Measurements from ENCODE around the gene KIF1B. TPM values are rescaled to one million over a fixed set of nuclear protein-coding genes. Genes with fewer than 3 reads are reported as not detected.
"Not testable (repeated sequence)": the region's sequence is repeated elsewhere in the genome, so short reads cannot be mapped to it uniquely, and the experiment has no call there.

KIF1B gene
- total and polyA plus RNA-seq, 9 donors: 11.5 to 44.2 (median 37.2) TPM

- no peak for DNase-seq
- Histone ChIP-seq H3K36me3 (no peaks in the 10 kb centered on the region), H3K4me1 (ENCODE audit: insufficient read depth) (peaks cover 5% of the 10 kb centered on the region), H3K27ac (no peak overlapping the region), H3K4me3 (no peak overlapping the region), H3K27me3 (no peaks in the 10 kb centered on the region), H3K9me3 (no peaks in the 10 kb centered on the region)
- TF ChIP-seq, protein P1, sequence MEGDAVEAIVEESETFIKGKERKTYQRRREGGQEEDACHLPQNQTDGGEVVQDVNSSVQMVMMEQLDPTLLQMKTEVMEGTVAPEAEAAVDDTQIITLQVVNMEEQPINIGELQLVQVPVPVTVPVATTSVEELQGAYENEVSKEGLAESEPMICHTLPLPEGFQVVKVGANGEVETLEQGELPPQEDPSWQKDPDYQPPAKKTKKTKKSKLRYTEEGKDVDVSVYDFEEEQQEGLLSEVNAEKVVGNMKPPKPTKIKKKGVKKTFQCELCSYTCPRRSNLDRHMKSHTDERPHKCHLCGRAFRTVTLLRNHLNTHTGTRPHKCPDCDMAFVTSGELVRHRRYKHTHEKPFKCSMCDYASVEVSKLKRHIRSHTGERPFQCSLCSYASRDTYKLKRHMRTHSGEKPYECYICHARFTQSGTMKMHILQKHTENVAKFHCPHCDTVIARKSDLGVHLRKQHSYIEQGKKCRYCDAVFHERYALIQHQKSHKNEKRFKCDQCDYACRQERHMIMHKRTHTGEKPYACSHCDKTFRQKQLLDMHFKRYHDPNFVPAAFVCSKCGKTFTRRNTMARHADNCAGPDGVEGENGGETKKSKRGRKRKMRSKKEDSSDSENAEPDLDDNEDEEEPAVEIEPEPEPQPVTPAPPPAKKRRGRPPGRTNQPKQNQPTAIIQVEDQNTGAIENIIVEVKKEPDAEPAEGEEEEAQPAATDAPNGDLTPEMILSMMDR (IDR thresholded peaks at IDR 0.05): no peak
- TF ChIP-seq POLR2A (IDR thresholded peaks at IDR 0.05): no peak
- no peak for TF ChIP-seq EP300 (IDR thresholded peaks at IDR 0.05)
- intact Hi-C loops (cut with DNase I): no loop called here
- 83 to 90% (median 85%) methylated on average over 1 of the region's 1 CpG for WGBS, 3 donors
Observed at GRCh38 chr1:10253149-10253548, 42.8 kb downstream of the KIF1B start.

DNA sequence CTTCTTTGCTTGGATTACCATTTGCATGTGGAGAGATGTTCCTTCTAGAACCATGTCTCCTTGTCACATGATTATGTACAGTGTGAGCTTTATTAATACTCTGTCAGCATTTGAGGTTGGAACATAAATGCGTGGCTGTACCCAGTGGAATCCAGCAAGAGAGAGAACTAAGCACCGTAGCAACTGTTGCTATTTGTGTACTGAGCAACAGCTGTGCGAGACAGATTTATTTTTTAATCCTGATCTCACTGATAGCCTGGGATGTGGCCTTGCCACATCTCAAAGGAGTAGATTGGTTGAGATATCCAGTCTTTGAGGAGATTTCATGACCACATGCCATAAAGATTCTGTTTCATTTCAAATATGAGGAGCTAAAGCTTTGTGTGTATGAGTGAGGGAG lies 43.4 kb downstream of the KIF1B start:
- intact Hi-C loops (cut with DNase I): no loop called here
- WGBS, 3 donors: 15 to 24% (median 19%) methylated on average over 3 of the region's 3 CpGs
- Histone ChIP-seq H3K9me3 (no peaks in the 10 kb centered on the region), H3K4me1 (ENCODE audit: insufficient read depth) (peaks cover 5% of the 10 kb centered on the region), H3K4me3 (no peak overlapping the region), H3K36me3 (no peaks in the 10 kb centered on the region), H3K27ac (no peak overlapping the region), H3K27me3 (no peaks in the 10 kb centered on the region)
- DNase-seq: no peak
- TF ChIP-seq EP300 (IDR thresholded peaks at IDR 0.05): no peak
- TF ChIP-seq, protein P1 (IDR thresholded peaks at IDR 0.05): no peak
- TF ChIP-seq POLR2A (IDR thresholded peaks at IDR 0.05): no peak

DNA sequence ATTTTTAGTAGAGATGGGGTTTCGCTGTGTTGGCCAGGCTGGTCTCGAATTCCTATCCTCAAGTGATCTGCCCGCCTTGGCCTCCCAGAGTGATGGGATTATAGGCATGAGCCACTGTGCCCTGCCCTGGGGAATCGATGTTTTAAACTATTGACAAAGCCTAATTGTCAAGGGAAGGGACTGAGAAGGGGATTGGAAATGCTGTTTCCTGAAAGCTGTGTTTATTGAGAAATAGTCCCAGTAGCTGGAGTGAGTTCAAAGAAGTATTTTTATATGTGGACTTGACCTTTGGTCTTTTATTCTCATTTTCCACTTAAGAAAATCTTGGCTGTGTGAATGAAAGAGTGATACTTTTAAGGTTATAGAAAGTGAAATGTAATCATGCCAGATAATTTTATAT lies 47.5 kb downstream of the KIF1B start:
- H3K27me3 ChIP-seq: no peaks in the 10 kb centered on the region
- 57 to 61% (median 60%) methylated on average over 4 of the region's 4 CpGs for WGBS, 3 donors
- intact Hi-C loops (cut with DNase I): no loop called here

GRCh38 chr1:10259547-10259946 lies 49.2 kb downstream of the KIF1B start:
- H3K36me3 ChIP-seq; H3K4me1 ChIP-seq (ENCODE audit: insufficient read depth); intact Hi-C loops (cut with DNase I); H3K9me3 ChIP-seq; DNase-seq; H3K4me3 ChIP-seq; H3K27me3 ChIP-seq; H3K27ac ChIP-seq: not testable (repeated sequence)
- 90 to 95% (median 92%) methylated on average over 9 of the region's 9 CpGs for WGBS, 3 donors

More for the DNA sequence above, 47.5 kb downstream of the KIF1B start:
- no peak for DNase-seq
- Histone ChIP-seq H3K4me1 (ENCODE audit: insufficient read depth) (peaks cover 5% of the 10 kb centered on the region), H3K36me3 (no peaks in the 10 kb centered on the region), H3K9me3 (no peaks in the 10 kb centered on the region), H3K4me3 (no peak overlapping the region), H3K27ac (no peak overlapping the region)
- TF ChIP-seq, protein P1 (IDR thresholded peaks at IDR 0.05): no peak
- TF ChIP-seq POLR2A (IDR thresholded peaks at IDR 0.05): no peak
- no peak for TF ChIP-seq EP300 (IDR thresholded peaks at IDR 0.05)

DNA sequence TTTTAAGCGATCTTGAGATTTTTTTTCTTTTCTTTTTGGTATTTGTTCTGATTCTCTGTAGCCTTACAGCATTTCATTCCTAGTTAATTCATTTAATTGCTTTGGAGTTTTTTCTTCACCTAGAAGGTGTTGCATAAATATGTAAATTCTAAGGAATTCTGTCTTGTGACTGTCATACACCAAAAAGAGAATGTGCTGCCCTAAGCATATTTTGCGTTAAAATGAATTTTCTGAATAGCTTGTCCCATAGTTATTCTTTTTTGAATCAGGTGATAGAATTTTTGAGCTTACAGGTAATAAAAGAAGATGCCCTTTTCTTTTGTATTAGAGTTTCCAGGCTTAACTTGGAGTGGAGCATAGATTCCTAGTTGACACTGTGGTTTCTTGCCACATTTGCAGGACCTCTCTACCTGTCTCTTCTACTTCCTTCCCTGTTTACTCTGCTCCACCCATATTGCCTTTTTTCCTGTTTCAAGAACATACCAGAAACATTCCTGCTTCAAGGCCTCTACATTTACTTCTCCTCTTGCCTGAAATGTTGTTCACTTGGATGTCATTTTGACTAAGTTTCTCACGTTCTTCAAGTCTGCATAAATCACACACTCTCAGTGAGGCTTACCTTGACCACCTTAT lies 53.2 kb downstream of the KIF1B start:
- H3K27ac ChIP-seq: no peak overlapping the region
- no peak overlapping the region for H3K4me3 ChIP-seq
- H3K36me3 ChIP-seq: no peaks in the 10 kb centered on the region
- no peaks in the 10 kb centered on the region for H3K9me3 ChIP-seq
- intact Hi-C loops (cut with DNase I): no loop called here
- WGBS, 3 donors: 88 to 90% (median 89%) methylated on average over 3 of the region's 3 CpGs
- no peaks in the 10 kb centered on the region for H3K27me3 ChIP-seq
- no peak for DNase-seq
- TF ChIP-seq, protein P1 (IDR thresholded peaks at IDR 0.05): no peak
- TF ChIP-seq POLR2A (IDR thresholded peaks at IDR 0.05): no peak
- TF ChIP-seq EP300 (IDR thresholded peaks at IDR 0.05): no peak
- H3K4me1 ChIP-seq (ENCODE audit: insufficient read depth): no peaks in the 10 kb centered on the region
